Amniotic epithelial cell (primary cell): Measurements from ENCODE around the gene NOTCH2.

ENCODE experiments used
- DNase-seq: peaks from one replicate; pipeline ENCODE4 v3.0.0-alpha.2; 2010; ENCODE audit warnings: low read depth

Gene NOTCH2

GRCh38 chr1:119975006-119975405, 94.5 kb downstream of the NOTCH2 start:
- DNase-seq, result no peak

- DNase-seq, result no peak
Measured at GRCh38 chr1:119974013-119974412, 95.4 kb downstream of the NOTCH2 start.

GRCh38 chr1:119971710-119972570, 97.5 kb downstream of the NOTCH2 start:
- no peak for DNase-seq

- DNase-seq, result no peak
Measured at GRCh38 chr1:119968601-119969000, 100.9 kb downstream of the NOTCH2 start.

GRCh38 chr1:119968068-119968492, 101.4 kb downstream of the NOTCH2 start:
- peak; percentile 32 for DNase-seq

- no peak for DNase-seq
Measured at GRCh38 chr1:119966681-119967080, 102.8 kb downstream of the NOTCH2 start.

GRCh38 chr1:119966020-119966419, 103.4 kb downstream of the NOTCH2 start:
- peak; percentile 77 for DNase-seq

- DNase-seq, result no peak
Measured at GRCh38 chr1:119964673-119965363, 104.6 kb downstream of the NOTCH2 start.

- DNase-seq, result no peak
Measured at GRCh38 chr1:119962296-119962968, 107.0 kb downstream of the NOTCH2 start.

- DNase-seq, result no peak
Measured at GRCh38 chr1:119960501-119960900, 109.0 kb downstream of the NOTCH2 start.

GRCh38 chr1:119959268-119960220, 109.9 kb downstream of the NOTCH2 start:
- no peak for DNase-seq

- no peak for DNase-seq
Measured at GRCh38 chr1:119958223-119958622, 111.2 kb downstream of the NOTCH2 start.

GRCh38 chr1:119956306-119956705, 113.2 kb downstream of the NOTCH2 start:
- DNase-seq, result peak; percentile 55

GRCh38 chr1:119954476-119955422, 114.7 kb downstream of the NOTCH2 start:
- DNase-seq, result no peak

- DNase-seq, result no peak
Measured at GRCh38 chr1:119953266-119953998, 116.0 kb downstream of the NOTCH2 start.

GRCh38 chr1:119952496-119952895, 117.0 kb downstream of the NOTCH2 start:
- no peak for DNase-seq

- DNase-seq, result peak; percentile 79
Measured at GRCh38 chr1:119948342-119949214, 120.9 kb downstream of the NOTCH2 start.

- DNase-seq, result peak; percentile 49
Measured at GRCh38 chr1:119947468-119947867, 122.0 kb downstream of the NOTCH2 start.

- peak; percentile 14 for DNase-seq
Measured at GRCh38 chr1:119946724-119947123, 122.7 kb downstream of the NOTCH2 start.
